Fibroblast of lung (primary cell): ENCODE results near the gene RARRES1.

Source experiments
- EZH2 ChIP-seq: IDR thresholded peaks from 2 replicates; pipeline ENCODE4 v1.5.1; 2012; ENCODE audit warnings: low read length, control low read depth, mild to moderate bottlenecking; ENCODE audit errors: missing control alignments
- TF ChIP-seq, protein P1 (sequence below), 2 donors: IDR thresholded peaks in 1 of 2; conservative IDR thresholded peaks in 1 of 2; 1 replicate in 1 of 2; 2 replicates in 1 of 2; pipeline ENCODE4 v1.5.1; 2011 to 2012; ENCODE audit warnings: low read length in 2 of 2, control low read depth in 1 of 2, inconsistent platforms in 1 of 2, low read depth in 1 of 2, mild to moderate bottlenecking in 1 of 2

DNA sequence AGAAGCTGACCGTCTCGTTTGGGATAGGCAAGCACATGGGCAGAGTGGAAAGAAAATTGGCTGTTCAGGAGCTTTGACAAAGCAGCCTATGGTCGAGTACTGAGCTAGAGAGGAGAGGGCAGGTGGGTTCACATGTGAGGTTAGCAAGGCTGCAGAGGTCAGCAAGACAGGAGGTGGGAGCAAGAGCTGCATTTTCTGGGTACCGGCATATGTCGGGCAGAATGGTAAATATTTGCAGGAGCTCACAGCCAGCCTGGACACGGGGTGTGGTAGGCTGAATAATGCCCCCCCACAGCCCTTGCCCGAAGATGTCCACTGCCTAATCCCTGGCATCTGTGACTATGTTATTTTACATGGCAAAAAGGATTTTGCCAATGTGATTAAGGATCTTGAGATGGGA, 8.3 kb downstream of the RARRES1 start:
- TF ChIP-seq EZH2: no peak
- TF ChIP-seq, protein P1, sequence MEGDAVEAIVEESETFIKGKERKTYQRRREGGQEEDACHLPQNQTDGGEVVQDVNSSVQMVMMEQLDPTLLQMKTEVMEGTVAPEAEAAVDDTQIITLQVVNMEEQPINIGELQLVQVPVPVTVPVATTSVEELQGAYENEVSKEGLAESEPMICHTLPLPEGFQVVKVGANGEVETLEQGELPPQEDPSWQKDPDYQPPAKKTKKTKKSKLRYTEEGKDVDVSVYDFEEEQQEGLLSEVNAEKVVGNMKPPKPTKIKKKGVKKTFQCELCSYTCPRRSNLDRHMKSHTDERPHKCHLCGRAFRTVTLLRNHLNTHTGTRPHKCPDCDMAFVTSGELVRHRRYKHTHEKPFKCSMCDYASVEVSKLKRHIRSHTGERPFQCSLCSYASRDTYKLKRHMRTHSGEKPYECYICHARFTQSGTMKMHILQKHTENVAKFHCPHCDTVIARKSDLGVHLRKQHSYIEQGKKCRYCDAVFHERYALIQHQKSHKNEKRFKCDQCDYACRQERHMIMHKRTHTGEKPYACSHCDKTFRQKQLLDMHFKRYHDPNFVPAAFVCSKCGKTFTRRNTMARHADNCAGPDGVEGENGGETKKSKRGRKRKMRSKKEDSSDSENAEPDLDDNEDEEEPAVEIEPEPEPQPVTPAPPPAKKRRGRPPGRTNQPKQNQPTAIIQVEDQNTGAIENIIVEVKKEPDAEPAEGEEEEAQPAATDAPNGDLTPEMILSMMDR (conservative IDR thresholded peaks at IDR 0.05 in 1 of 2, IDR thresholded peaks at IDR 0.05 in 1 of 2; ENCODE audit: low read depth in 1 of 2, low read length in 2 of 2): no peak
